GM21619 (cell line): ENCODE results near the gene RUFY2.

Experiments used
- ATAC-seq: cut with Tn5 transposase; IDR thresholded peaks from one replicate; pipeline ENCODE4 v1.9.1; 2021; ENCODE audit not compliant: unreplicated experiment

Gene RUFY2

GRCh38 chr10:68364101-68364886 is 42.8 kb downstream of the RUFY2 start:
- no peak for ATAC-seq

- ATAC-seq, result no peak
Observed at GRCh38 chr10:68362590-68362989, 44.5 kb downstream of the RUFY2 start.

- ATAC-seq, result no peak
Observed at GRCh38 chr10:68359189-68359588, 47.9 kb downstream of the RUFY2 start.

- no peak for ATAC-seq
Observed at GRCh38 chr10:68353537-68353936, 53.5 kb downstream of the RUFY2 start.

- ATAC-seq, result peak; percentile 58
Observed at GRCh38 chr10:68348265-68348741, 58.8 kb downstream of the RUFY2 start.

- ATAC-seq, result no peak
Observed at GRCh38 chr10:68346774-68347173, 60.3 kb downstream of the RUFY2 start.

- ATAC-seq, result no peak
Observed at GRCh38 chr10:68345621-68346020, 61.5 kb downstream of the RUFY2 start.

- ATAC-seq, result no peak
Observed at GRCh38 chr10:68342909-68343516, 64.1 kb downstream of the RUFY2 start.

GRCh38 chr10:68340358-68341080 is 66.6 kb downstream of the RUFY2 start:
- ATAC-seq, result no peak

GRCh38 chr10:68336754-68337351 is 70.2 kb downstream of the RUFY2 start:
- ATAC-seq, result no peak

GRCh38 chr10:68334672-68335467 is 72.2 kb downstream of the RUFY2 start:
- ATAC-seq, result no peak

- ATAC-seq, result no peak
Observed at GRCh38 chr10:68333440-68334431, 73.3 kb downstream of the RUFY2 start.

GRCh38 chr10:68333058-68333395 is 74.0 kb downstream of the RUFY2 start:
- no peak for ATAC-seq

- peak; percentile 21 for ATAC-seq
Observed at GRCh38 chr10:68332259-68333057, 74.6 kb downstream of the RUFY2 start, which contains the start of gene PBLD. Gene PBLD, minus strand, starts transcription at chr10:68332928. Its CDS starts 26,084 bp downstream, at chr10:68306844.

- ATAC-seq, result peak; percentile 76
Observed at GRCh38 chr10:68331455-68332258, 75.4 kb downstream of the RUFY2 start, which contains the start of gene HNRNPH3. Gene HNRNPH3, plus strand, starts transcription at chr10:68332064. Its CDS starts 5,158 bp downstream, at chr10:68337222.

GRCh38 chr10:68330852-68331454 is 76.1 kb downstream of the RUFY2 start:
- no peak for ATAC-seq

- ATAC-seq, result no peak
Observed at GRCh38 chr10:68329506-68329861, 77.6 kb downstream of the RUFY2 start.
